ENCODE results near the gene CAPN11.
"Not testable (repeated sequence)": the region's sequence is repeated elsewhere in the genome, so short reads cannot be mapped to it uniquely, and the experiment has no call there.

CAPN11 gene

DNA sequence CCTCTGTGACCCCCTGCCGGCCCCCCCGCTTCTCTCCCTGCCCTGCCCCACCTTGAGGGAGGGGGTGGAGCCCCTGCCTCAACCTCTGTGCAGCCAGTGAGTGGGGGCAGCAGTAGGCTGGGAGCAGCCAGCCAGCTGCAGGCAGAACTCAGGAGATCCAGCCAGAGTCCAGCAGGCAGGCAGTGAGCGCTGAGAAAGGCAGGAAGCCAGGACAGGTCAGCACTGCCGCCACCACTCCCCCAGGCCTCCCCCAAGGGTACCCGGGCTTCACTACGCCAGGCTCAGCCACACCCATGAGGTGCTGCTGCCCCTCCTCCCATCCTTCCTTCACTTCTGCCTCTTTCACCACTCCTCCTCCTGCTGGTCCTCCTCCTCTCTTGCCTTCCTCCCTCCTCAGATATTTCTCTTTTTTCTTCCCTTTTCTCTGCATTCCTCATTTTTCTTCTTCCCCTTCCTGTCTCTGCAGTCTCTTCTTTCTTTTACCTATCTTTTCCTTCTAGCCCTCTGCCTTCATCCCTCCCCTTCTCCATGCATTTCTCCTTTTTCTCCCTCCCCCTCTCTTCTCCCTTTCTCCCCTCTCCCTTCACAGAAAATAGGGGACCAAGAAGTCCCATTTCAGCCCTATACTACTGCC lies 19.8 kb upstream of the CAPN11 start:
- no peak for ATAC-seq (ENCODE audit: low read depth)
- peaks cover 31% of the 10 kb centered on the region for H3K36me3 Mint-ChIP-seq
- peaks cover 2% of the 10 kb centered on the region for H3K4me1 Mint-ChIP-seq
- H3K4me3 Mint-ChIP-seq: no peak overlapping the region
- no peaks in the 10 kb centered on the region for H3K9me3 Mint-ChIP-seq
- no peak overlapping the region for H3K27ac Mint-ChIP-seq
- H3K27me3 Mint-ChIP-seq: no peaks in the 10 kb centered on the region
- DNase-seq (ENCODE audit: low spot score in 2 of 2): no peak

DNA sequence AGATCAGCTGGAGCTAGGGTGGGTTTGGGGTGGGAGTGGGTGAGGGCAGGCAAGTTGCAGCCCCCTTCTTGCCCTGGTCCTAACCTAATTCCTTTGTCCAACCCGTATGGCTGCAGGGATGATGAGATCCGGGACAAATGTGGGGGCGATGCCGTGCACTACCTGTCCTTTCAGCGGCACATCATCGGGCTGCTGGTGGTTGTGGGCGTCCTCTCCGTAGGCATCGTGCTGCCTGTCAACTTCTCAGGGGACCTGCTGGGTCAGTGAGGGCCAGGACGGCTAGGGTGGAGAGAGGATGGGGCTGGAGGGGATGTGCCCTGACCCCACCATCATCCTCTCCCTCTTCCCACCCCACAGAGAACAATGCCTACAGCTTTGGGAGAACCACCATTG lies 19.3 kb upstream of the CAPN11 start:
- Mint-ChIP-seq H3K27ac (no peak overlapping the region), H3K9me3 (no peaks in the 10 kb centered on the region), H3K4me3 (no peak overlapping the region), H3K27me3 (no peaks in the 10 kb centered on the region), H3K4me1 (no peaks in the 10 kb centered on the region), H3K36me3 (peaks cover 31% of the 10 kb centered on the region)
- ATAC-seq (ENCODE audit: low read depth) (no peak), DNase-seq (ENCODE audit: low spot score in 2 of 2) (no peak)

GRCh38 chr6:44142835-44143234 lies 15.8 kb upstream of the CAPN11 start:
- no peak overlapping the region for H3K27ac Mint-ChIP-seq
- H3K9me3 Mint-ChIP-seq: no peaks in the 10 kb centered on the region
- H3K36me3 Mint-ChIP-seq: peaks cover 27% of the 10 kb centered on the region
- H3K27me3 Mint-ChIP-seq: no peaks in the 10 kb centered on the region
- no peak for DNase-seq (ENCODE audit: low spot score in 2 of 2)
- ATAC-seq (ENCODE audit: low read depth): no peak
- no peak overlapping the region for H3K4me3 Mint-ChIP-seq
- H3K4me1 Mint-ChIP-seq: no peaks in the 10 kb centered on the region

DNA sequence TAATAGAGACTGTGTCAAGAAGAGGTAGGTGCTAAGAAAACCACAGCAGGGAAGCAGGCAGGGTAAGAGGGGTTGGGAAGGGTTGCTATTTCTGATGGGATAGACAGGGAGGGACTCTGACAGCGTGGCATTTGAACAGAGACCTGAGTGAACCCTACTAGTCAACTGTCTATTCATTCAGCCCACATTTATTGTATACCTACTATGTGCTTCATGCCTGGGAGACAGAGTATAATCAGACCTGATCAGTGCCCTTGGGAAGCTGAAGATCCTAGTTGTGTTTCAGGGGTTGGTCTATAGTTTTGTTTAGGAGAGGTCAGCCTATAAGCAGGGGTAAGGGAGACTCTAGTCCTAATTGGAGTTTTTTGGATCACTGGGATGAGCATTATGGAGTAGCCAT lies 14.9 kb upstream of the CAPN11 start:
- H3K27ac Mint-ChIP-seq: no peak overlapping the region
- H3K4me3 Mint-ChIP-seq: no peak overlapping the region
- H3K4me1 Mint-ChIP-seq: no peaks in the 10 kb centered on the region
- no peaks in the 10 kb centered on the region for H3K27me3 Mint-ChIP-seq
- no peak for ATAC-seq (ENCODE audit: low read depth)
- no peak for DNase-seq (ENCODE audit: low spot score in 2 of 2)
- no peaks in the 10 kb centered on the region for H3K9me3 Mint-ChIP-seq
- peaks cover 27% of the 10 kb centered on the region for H3K36me3 Mint-ChIP-seq

DNA sequence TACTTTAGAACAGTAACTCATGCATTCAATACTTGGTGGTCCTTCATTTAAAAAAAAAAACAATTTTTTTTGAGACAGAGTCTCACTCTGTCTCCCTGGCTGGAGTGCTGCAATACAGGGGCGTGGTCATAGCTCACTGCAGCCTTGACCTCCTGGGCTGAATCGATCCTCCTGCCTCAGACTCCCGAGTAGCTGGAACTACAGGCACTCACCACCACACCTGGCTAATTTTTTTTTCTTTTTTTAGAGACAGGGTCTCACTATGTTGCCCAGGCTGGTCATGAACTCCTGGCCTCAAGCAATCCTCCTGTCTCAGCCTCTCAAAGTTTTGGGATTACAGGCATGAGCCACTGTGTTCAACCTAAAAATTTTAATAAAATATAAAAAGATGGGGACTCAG lies 14.1 kb upstream of the CAPN11 start:
- H3K36me3 Mint-ChIP-seq: peaks cover 27% of the 10 kb centered on the region
- not testable (repeated sequence) for DNase-seq (ENCODE audit: low spot score in 2 of 2); H3K4me1 Mint-ChIP-seq; ATAC-seq (ENCODE audit: low read depth); H3K27ac Mint-ChIP-seq; H3K27me3 Mint-ChIP-seq; H3K9me3 Mint-ChIP-seq; H3K4me3 Mint-ChIP-seq

GRCh38 chr6:44145839-44146238 lies 12.8 kb upstream of the CAPN11 start:
- Mint-ChIP-seq H3K4me3 (no peak overlapping the region), H3K9me3 (no peaks in the 10 kb centered on the region), H3K4me1 (peaks cover 3% of the 10 kb centered on the region), H3K27me3 (no peaks in the 10 kb centered on the region), H3K36me3 (peaks cover 21% of the 10 kb centered on the region), H3K27ac (no peak overlapping the region)
- no peak for DNase-seq (ENCODE audit: low spot score in 2 of 2)
- ATAC-seq (ENCODE audit: low read depth): no peak

DNA sequence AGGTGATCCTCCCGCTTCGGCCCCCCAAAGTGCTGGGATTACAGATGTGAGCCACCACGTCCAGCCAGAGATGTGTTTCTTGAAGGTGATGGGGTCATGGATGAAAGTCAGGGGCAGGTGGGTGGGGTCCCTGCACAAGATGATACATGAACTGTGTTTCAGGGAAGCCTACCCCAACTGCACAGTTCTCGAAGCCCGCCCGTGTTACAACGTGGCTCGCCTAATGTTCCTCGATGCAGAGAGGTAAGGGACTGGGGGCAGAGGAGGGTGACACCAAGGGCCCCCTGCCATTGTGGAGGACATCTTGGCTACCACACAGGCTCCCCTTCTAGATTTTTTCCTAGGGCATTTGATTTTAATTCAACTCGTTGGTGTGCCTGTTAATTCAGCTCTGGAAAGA lies 11.9 kb upstream of the CAPN11 start:
- no peak overlapping the region for H3K4me3 Mint-ChIP-seq
- H3K4me1 Mint-ChIP-seq: peaks cover 10% of the 10 kb centered on the region
- H3K27me3 Mint-ChIP-seq: no peaks in the 10 kb centered on the region
- no peak overlapping the region for H3K27ac Mint-ChIP-seq
- ATAC-seq (ENCODE audit: low read depth) (no peak), DNase-seq (ENCODE audit: low spot score in 2 of 2) (no peak)
- peaks cover 18% of the 10 kb centered on the region for H3K36me3 Mint-ChIP-seq
- no peaks in the 10 kb centered on the region for H3K9me3 Mint-ChIP-seq

- no peak overlapping the region for H3K4me3 Mint-ChIP-seq
- peaks cover 10% of the 10 kb centered on the region for H3K4me1 Mint-ChIP-seq
- no peak for ATAC-seq (ENCODE audit: low read depth)
- no peaks in the 10 kb centered on the region for H3K9me3 Mint-ChIP-seq
- H3K36me3 Mint-ChIP-seq: peaks cover 18% of the 10 kb centered on the region
- no peaks in the 10 kb centered on the region for H3K27me3 Mint-ChIP-seq
- no peak for DNase-seq (ENCODE audit: low spot score in 2 of 2)
- H3K27ac Mint-ChIP-seq: no peak overlapping the region
Measured at GRCh38 chr6:44147256-44147655, 11.4 kb upstream of the CAPN11 start.

- H3K27me3 Mint-ChIP-seq: no peaks in the 10 kb centered on the region
- no peak for DNase-seq (ENCODE audit: low spot score in 2 of 2)
- no peak overlapping the region for H3K27ac Mint-ChIP-seq
- H3K4me3 Mint-ChIP-seq: no peak overlapping the region
- H3K9me3 Mint-ChIP-seq: no peaks in the 10 kb centered on the region
- no peak for ATAC-seq (ENCODE audit: low read depth)
- peaks cover 10% of the 10 kb centered on the region for H3K4me1 Mint-ChIP-seq
- peaks cover 21% of the 10 kb centered on the region for H3K36me3 Mint-ChIP-seq
Measured at GRCh38 chr6:44148306-44148705, 10.3 kb upstream of the CAPN11 start.

DNA sequence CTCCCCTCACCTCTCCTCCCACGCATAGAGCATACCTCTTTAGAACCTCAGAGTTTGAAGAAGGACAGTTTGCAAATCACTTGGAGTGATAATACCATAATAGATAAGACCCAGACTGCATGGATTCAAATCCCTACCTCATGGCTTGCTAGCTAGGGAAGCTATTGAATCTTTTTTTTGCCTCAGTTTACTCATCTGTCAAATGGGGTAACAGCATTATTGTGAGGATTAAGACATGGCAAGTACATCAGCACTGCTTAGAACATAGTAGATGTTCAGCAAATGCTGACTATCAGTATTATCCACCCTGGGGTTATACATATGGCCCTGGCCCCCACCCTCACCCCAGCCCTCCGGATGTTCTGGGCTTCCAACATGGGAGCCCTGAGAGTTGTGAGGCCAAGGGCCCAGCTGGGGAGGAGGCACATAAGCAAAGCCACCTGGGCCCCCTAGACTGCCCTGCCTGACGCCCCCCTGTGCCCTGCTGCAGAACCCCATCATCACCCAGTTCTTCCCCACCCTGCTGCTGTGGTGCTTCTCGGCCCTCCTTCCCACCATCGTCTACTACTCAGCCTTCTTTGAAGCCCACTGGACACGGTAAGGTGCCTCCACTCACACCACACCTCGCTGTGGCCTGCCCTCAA lies 9.1 kb upstream of the CAPN11 start:
- ATAC-seq (ENCODE audit: low read depth) (no peak), DNase-seq (ENCODE audit: low spot score in 2 of 2) (no peak)
- H3K36me3 Mint-ChIP-seq: peaks cover 17% of the 10 kb centered on the region
- H3K4me1 Mint-ChIP-seq: peaks cover 10% of the 10 kb centered on the region
- H3K9me3 Mint-ChIP-seq: no peaks in the 10 kb centered on the region
- no peaks in the 10 kb centered on the region for H3K27me3 Mint-ChIP-seq
- H3K27ac Mint-ChIP-seq: no peak overlapping the region
- H3K4me3 Mint-ChIP-seq: no peak overlapping the region

DNA sequence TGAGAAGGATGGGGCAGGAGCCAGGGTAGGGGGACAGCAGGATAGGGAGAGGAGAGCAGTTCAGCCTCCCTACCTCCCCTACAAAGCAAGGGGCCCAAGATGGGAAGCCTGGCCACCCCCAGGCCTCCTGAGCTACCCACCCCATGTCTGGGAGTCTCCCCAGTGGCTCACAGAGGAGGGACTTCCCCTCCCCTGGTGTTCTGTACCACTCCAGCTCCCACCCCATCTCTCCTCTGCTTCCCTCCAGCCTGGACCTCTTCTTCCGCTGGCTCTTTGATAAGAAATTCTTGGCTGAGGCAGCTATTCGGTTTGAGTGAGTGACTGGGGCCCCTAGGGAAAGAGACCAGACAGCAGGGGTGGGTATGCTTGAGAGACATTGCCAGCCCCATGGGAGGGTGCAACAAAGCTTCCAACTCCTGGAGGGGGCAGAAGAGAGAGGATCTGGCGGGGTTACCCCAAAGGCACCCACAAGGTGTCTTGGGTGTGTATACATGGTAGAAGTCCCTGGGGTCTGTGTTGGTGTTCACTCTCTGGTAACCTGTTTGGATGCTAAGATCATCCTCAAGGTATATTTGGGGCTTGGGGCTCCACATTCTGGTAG lies 8.2 kb upstream of the CAPN11 start:
- Mint-ChIP-seq H3K27me3 (no peaks in the 10 kb centered on the region), H3K4me3 (no peak overlapping the region), H3K27ac (no peak overlapping the region), H3K36me3 (peaks cover 16% of the 10 kb centered on the region), H3K4me1 (peaks cover 10% of the 10 kb centered on the region), H3K9me3 (no peaks in the 10 kb centered on the region)
- DNase-seq (ENCODE audit: low spot score in 2 of 2) (no peak), ATAC-seq (ENCODE audit: low read depth) (no peak)

GRCh38 chr6:44151348-44152108 lies 7.1 kb upstream of the CAPN11 start:
- ATAC-seq (ENCODE audit: low read depth) (peak; percentile 88), DNase-seq (ENCODE audit: low spot score in 2 of 2) (peak; percentile 88 to 93)
- Mint-ChIP-seq H3K27ac (peak overlapping the region; percentile 45), H3K9me3 (no peaks in the 10 kb centered on the region), H3K4me1 (peaks cover 10% of the 10 kb centered on the region), H3K4me3 (peak overlapping the region; percentile 24), H3K36me3 (peaks cover 9% of the 10 kb centered on the region), H3K27me3 (no peaks in the 10 kb centered on the region)

DNA sequence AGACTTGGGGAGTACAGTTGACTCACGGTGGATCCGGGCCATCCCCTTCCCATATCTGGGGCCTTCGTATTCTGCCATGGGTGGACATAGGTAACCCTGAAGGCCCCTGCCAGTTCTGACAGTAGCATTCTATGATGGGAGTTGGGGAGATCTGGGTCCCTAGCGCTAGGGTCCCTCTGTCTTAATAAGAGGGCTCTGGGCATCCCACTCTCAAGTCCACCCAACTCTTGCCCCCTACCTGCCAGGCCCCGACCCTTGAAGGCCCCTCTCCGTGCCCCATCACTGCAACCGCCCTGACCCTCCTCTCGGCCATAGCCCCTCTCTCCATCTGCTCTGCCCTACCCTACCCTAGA lies 6.5 kb upstream of the CAPN11 start:
- Mint-ChIP-seq H3K4me1 (peaks cover 10% of the 10 kb centered on the region), H3K36me3 (peaks cover 9% of the 10 kb centered on the region), H3K4me3 (no peak overlapping the region), H3K27me3 (peaks cover under 1% of the 10 kb centered on the region), H3K27ac (peak overlapping the region; percentile 45), H3K9me3 (no peaks in the 10 kb centered on the region)
- no peak for ATAC-seq (ENCODE audit: low read depth)
- no peak for DNase-seq (ENCODE audit: low spot score in 2 of 2)

- no peak overlapping the region for H3K4me3 Mint-ChIP-seq
- no peaks in the 10 kb centered on the region for H3K9me3 Mint-ChIP-seq
- peaks cover 2% of the 10 kb centered on the region for H3K27me3 Mint-ChIP-seq
- no peak overlapping the region for H3K27ac Mint-ChIP-seq
- ATAC-seq (ENCODE audit: low read depth) (no peak), DNase-seq (ENCODE audit: low spot score in 2 of 2) (no peak)
- H3K36me3 Mint-ChIP-seq: peaks cover 9% of the 10 kb centered on the region
- H3K4me1 Mint-ChIP-seq: peaks cover 10% of the 10 kb centered on the region
Measured at GRCh38 chr6:44152533-44152932, 6.1 kb upstream of the CAPN11 start.

Data from memory B cell (primary cell).